HCT116 (cell line): ENCODE results near the gene TENM4. TPM values are rescaled to one million over a fixed set of nuclear protein-coding genes. Genes with fewer than 3 reads are reported as not detected.

Experiments used
- ATAC-seq: fragments of 200-7000 bp; cut with Tn5 transposase; 2 replicates; pipeline ENCODE4 v1.9.1; 2020; ENCODE audit warnings: mild to moderate bottlenecking, moderate library complexity
- BruUV-seq: library from RNA; stranded (reverse); fragments of 400-500 nt; replicated peaks from 2 replicates; lab custom pipeline; 2021; lab: Mats Ljungman, UMichigan
- CTCF ChIA-PET: fragments of 300-600 bp; sonication (Branson Sonifier 250); formaldehyde crosslinking; loops from one replicate; lab custom pipeline; 2021; ENCODE audit warnings: antibody characterized with exemption; lab: Charles Lee
- POLR2A ChIA-PET: fragments of 300-600, 350-600 bp; sonication (Branson Sonifier 250); formaldehyde crosslinking; loops from one replicate; lab custom pipeline; 2021; ENCODE audit warnings: antibody characterized with exemption; lab: Charles Lee
- RAD21 ChIA-PET, 2 experiments: fragments of 300-600 bp; sonication (Branson Sonifier 250); formaldehyde crosslinking; loops; one replicate each; lab custom pipeline; 2023; ENCODE audit warnings: low total read pairs in 2 of 2; ENCODE audit not compliant: uncharacterized antibody in 2 of 2, unreplicated experiment in 2 of 2, low non-redundant PET in 1 of 2; lab: Charles Lee
- DNase-seq: peaks from one replicate; pipeline ENCODE4 v3.0.0-alpha.2; 2010; ENCODE audit warnings: low read depth, low spot score
- H2AFZ ChIP-seq: fragments of 200-600 bp; shearing (Covaris generic), sonication (generic); 2 replicates; pipeline ENCODE4 v1.6.1; 2017; ENCODE audit warnings: low read depth, mixed run types, mixed read lengths, antibody characterized with exemption, low read length; ENCODE audit not compliant: poor library complexity, severe bottlenecking
- H3K27ac ChIP-seq: 2 replicates; pipeline ENCODE4 v1.5.1; 2012; ENCODE audit warnings: low read depth, low read length
- H3K27me3 ChIP-seq: fragments of 200-600 bp; sonication (generic); 2 replicates; pipeline ENCODE4 v1.6.1; 2016; ENCODE audit warnings: mixed run types, low read length, mixed read lengths; ENCODE audit not compliant: insufficient read depth
- H3K36me3 ChIP-seq, 2 experiments: fragments of 200-500 bp in 1 of 2; fragments of 200-600 bp in 1 of 2; sonication (Bioruptor generic) in 1 of 2; sonication (generic) in 1 of 2; 2 replicates each; pipeline versions ENCODE4 v1.5.1 to v1.6.1; 2014 to 2016; ENCODE audit warnings: low read length in 2 of 2, inconsistent platforms in 1 of 2, mixed read lengths in 1 of 2, mixed run types in 1 of 2; ENCODE audit not compliant: insufficient read depth in 2 of 2, control insufficient read depth in 1 of 2
- H3K4me1 ChIP-seq, 2 experiments: fragments of 200-600 bp in 1 of 2; sonication (generic) in 1 of 2; 2 replicates each; pipeline versions ENCODE4 v1.5.1 to v1.6.1; 2012 to 2017; ENCODE audit warnings: low read length in 2 of 2, inconsistent platforms in 1 of 2, mild to moderate bottlenecking in 1 of 2, mixed read lengths in 1 of 2, mixed run types in 1 of 2, moderate library complexity in 1 of 2; ENCODE audit not compliant: insufficient read depth in 2 of 2, control insufficient read depth in 1 of 2
- H3K4me2 ChIP-seq: fragments of 200-600 bp; sonication (generic); 2 replicates; pipeline ENCODE4 v1.6.1; 2017; ENCODE audit warnings: mixed run types, low read length, mixed read lengths
- H3K4me3 ChIP-seq, 2 experiments: fragments of 200-600 bp in 1 of 2; sonication (generic) in 1 of 2; replicated peaks in 1 of 2; 2 replicates each; pipeline ENCODE4 v1.5.1; 2011 to 2016; ENCODE audit warnings: low read length in 2 of 2, control low read depth in 1 of 2, low read depth in 1 of 2, mild to moderate bottlenecking in 1 of 2, mixed read lengths in 1 of 2, mixed run types in 1 of 2
- H3K79me2 ChIP-seq: fragments of 200-600 bp; sonication (generic); 2 replicates; pipeline ENCODE4 v1.6.1; 2017; ENCODE audit warnings: mild to moderate bottlenecking, mixed run types, low read length, moderate library complexity, mixed read lengths; ENCODE audit not compliant: insufficient read depth
- H3K9ac ChIP-seq: fragments of 200-600 bp; sonication (generic); 2 replicates; pipeline ENCODE4 v1.6.1; 2016; ENCODE audit warnings: low read length, mixed read lengths
- H3K9me2 ChIP-seq: fragments of 200-600 bp; sonication (generic), shearing (Covaris generic); 2 replicates; pipeline ENCODE4 v1.6.1; 2017; ENCODE audit warnings: mixed run types, mild to moderate bottlenecking, moderate library complexity; ENCODE audit not compliant: insufficient read depth
- H3K9me3 ChIP-seq, 2 experiments: fragments of 200-500 bp in 1 of 2; fragments of 200-600 bp in 1 of 2; sonication (Bioruptor generic) in 1 of 2; sonication (generic) in 1 of 2; 2 replicates each; pipeline ENCODE4 v1.6.1; 2014 to 2017; ENCODE audit warnings: low read length in 2 of 2, mixed read lengths in 2 of 2, inconsistent platforms in 1 of 2, low read depth in 1 of 2, mild to moderate bottlenecking in 1 of 2, mixed run types in 1 of 2, moderate library complexity in 1 of 2; ENCODE audit not compliant: control insufficient read depth in 1 of 2, insufficient read depth in 1 of 2
- H4K20me1 ChIP-seq: fragments of 200-600 bp; sonication (generic), shearing (Covaris generic); 2 replicates; pipeline ENCODE4 v1.6.1; 2017; ENCODE audit warnings: mixed run types, mild to moderate bottlenecking, moderate library complexity; ENCODE audit not compliant: insufficient read depth
- ATF3 ChIP-seq: IDR thresholded peaks from 2 replicates; pipeline ENCODE4 v1.6.1; 2012
- CTCF ChIP-seq, 3 experiments: fragments of 200-600 bp in 1 of 3; sonication (generic) in 1 of 3; IDR thresholded peaks in 2 of 3; conservative IDR thresholded peaks in 1 of 3; 2 replicates each; pipeline ENCODE4 v1.5.1; 2012 to 2017; ENCODE audit warnings: low read depth in 2 of 3, low read length in 2 of 3, antibody characterized with exemption in 1 of 3, borderline replicate concordance in 1 of 3, control low read depth in 1 of 3, mild to moderate bottlenecking in 1 of 3, mixed read lengths in 1 of 3, mixed run types in 1 of 3, moderate library complexity in 1 of 3; ENCODE audit not compliant: insufficient read depth in 1 of 3
- EGR1 ChIP-seq: IDR thresholded peaks from 2 replicates; pipeline ENCODE4 v1.6.1; 2012; ENCODE audit warnings: low read depth
- EZH2 ChIP-seq: fragments of 200-600 bp; sonication (generic); IDR thresholded peaks from 2 replicates; pipeline ENCODE4 v1.6.1; 2017; ENCODE audit warnings: antibody characterized with exemption, mixed run types
- FOSL1 ChIP-seq: IDR thresholded peaks from 2 replicates; pipeline ENCODE4 v1.6.1; 2012; ENCODE audit warnings: low read depth
- JUND ChIP-seq: IDR thresholded peaks from 2 replicates; pipeline ENCODE4 v1.6.1; 2012
- MAX ChIP-seq: IDR thresholded peaks from 2 replicates; pipeline ENCODE4 v1.6.1; 2012
- POLR2AphosphoS5 ChIP-seq: IDR thresholded peaks from 2 replicates; pipeline ENCODE4 v1.6.1; 2011; ENCODE audit warnings: mild to moderate bottlenecking, low read depth, low read length, moderate library complexity
- REST ChIP-seq: IDR thresholded peaks from 2 replicates; pipeline ENCODE4 v1.6.1; 2012; ENCODE audit warnings: low read depth
- SP1 ChIP-seq: IDR thresholded peaks from 2 replicates; pipeline ENCODE4 v1.6.1; 2012; ENCODE audit warnings: low read depth
- ZFX ChIP-seq: fragments of 450-650 bp; IDR thresholded peaks from 2 replicates; pipeline ENCODE4 v1.6.1; 2017
- ZNF274 ChIP-seq: fragments of 200-500 bp; sonication (Bioruptor generic); IDR thresholded peaks from 2 replicates; pipeline ENCODE4 v1.6.1; 2014; ENCODE audit warnings: mild to moderate bottlenecking, low read depth, low read length, inconsistent platforms
- intact Hi-C: fragments of 100-400 bp; cut with micrococcal nuclease; formaldehyde crosslinking; loops from 2 replicates; pipeline ENCODE4 v1.10.0; 2022
- total RNA-seq: library from RNA; stranded (reverse); gene quantifications from one replicate; pipeline ENCODE4 v1.2.1, GENCODE V29; 2021; ENCODE audit not compliant: unreplicated experiment

The TENM4 gene
- total RNA-seq, 1 experiment from 2014 or later = 0.05 TPM

- Histone ChIP-seq H3K4me3 (no peak overlapping the region), H3K36me3 (no peaks in the 10 kb centered on the region), H3K27ac (no peak overlapping the region), H3K79me2 (no peaks in the 10 kb centered on the region), H3K9me2 (no peaks in the 10 kb centered on the region), H3K4me1 (no peaks in the 10 kb centered on the region), H4K20me1 (no peaks in the 10 kb centered on the region), H3K4me2 (no peak overlapping the region), H2AFZ (no peak overlapping the region), H3K27me3 (peaks cover 17% of the 10 kb centered on the region), H3K9ac (no peak overlapping the region), H3K9me3 (no peaks in the 10 kb centered on the region)
- ChIA-PET CTCF (no interaction called here), RAD21 (no interaction called here), POLR2A (no interaction called here)
- ATAC-seq (no peak), DNase-seq (no peak)
- intact Hi-C loops = no loop called here
- no TSS peak for BruUV-seq
- TF ChIP-seq CTCF (IDR thresholded peaks at IDR 0.05 in 2 of 3, conservative IDR thresholded peaks at IDR 0.05 in 1 of 3; ENCODE audit: borderline replicate concordance in 1 of 3, insufficient read depth in 1 of 3, low read depth in 2 of 3, low read length in 2 of 3) (no peak), EGR1 (no peak), ZFX (no peak)
Measured at GRCh38 chr11:79185351-79185750, 255.5 kb downstream of the TENM4 start.

GRCh38 chr11:79184285-79184684 is 256.5 kb downstream of the TENM4 start:
- Histone ChIP-seq H4K20me1 (no peaks in the 10 kb centered on the region), H3K9me2 (no peaks in the 10 kb centered on the region), H3K27ac (no peak overlapping the region), H3K4me1 (no peaks in the 10 kb centered on the region), H3K4me2 (no peak overlapping the region), H3K79me2 (no peaks in the 10 kb centered on the region), H2AFZ (no peak overlapping the region), H3K9me3 (no peaks in the 10 kb centered on the region), H3K27me3 (peaks cover 10% of the 10 kb centered on the region; the same call in 1 of the 2 replicates), H3K4me3 (no peak overlapping the region), H3K36me3 (no peaks in the 10 kb centered on the region), H3K9ac (no peak overlapping the region)
- ChIA-PET CTCF (no interaction called here), POLR2A (no interaction called here), RAD21 (no interaction called here)
- ATAC-seq (no peak), DNase-seq (no peak)
- intact Hi-C loops = no loop called here
- BruUV-seq = no TSS peak
- no peak for TF ChIP-seq ZNF274
- TF ChIP-seq JUND = no peak
- no peak for TF ChIP-seq REST
- TF ChIP-seq ATF3 = no peak
- TF ChIP-seq FOSL1 = no peak
- no peak for TF ChIP-seq MAX
- TF ChIP-seq EZH2 = no peak
- TF ChIP-seq POLR2AphosphoS5 = no peak
- TF ChIP-seq CTCF (IDR thresholded peaks at IDR 0.05 in 2 of 3, conservative IDR thresholded peaks at IDR 0.05 in 1 of 3; ENCODE audit: borderline replicate concordance in 1 of 3, insufficient read depth in 1 of 3, low read depth in 2 of 3, low read length in 2 of 3) = no peak
- TF ChIP-seq EGR1 = no peak
- no peak for TF ChIP-seq SP1
